ENCODE results near the gene BCAT1.
A peak's percentile ranks its signal among the peaks of the same experiment; 100 is the strongest.
"Not testable (repeated sequence)": the region's sequence is repeated elsewhere in the genome, so short reads cannot be mapped to it uniquely, and the experiment has no call there.

Gene BCAT1

DNA sequence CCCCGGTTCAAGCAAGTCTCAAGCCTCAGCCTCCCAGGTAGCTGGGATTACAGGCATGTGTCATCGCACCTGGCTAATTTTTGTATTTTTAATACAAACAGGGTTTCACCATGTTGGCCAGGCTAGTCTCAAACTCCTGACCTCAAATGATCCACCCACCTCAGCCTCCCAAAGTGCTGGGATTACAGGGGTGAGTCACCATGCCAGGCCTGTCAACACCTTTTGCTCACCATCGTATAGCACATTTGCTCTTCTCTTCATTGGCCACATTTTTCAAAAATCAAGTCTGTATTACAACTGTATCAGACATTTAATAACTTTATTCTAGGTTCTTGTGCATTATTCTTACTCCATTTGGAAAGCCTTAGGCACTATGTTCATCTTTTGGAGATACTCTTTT is 50.3 kb downstream of the BCAT1 start:
- no peak for DNase-seq

DNA sequence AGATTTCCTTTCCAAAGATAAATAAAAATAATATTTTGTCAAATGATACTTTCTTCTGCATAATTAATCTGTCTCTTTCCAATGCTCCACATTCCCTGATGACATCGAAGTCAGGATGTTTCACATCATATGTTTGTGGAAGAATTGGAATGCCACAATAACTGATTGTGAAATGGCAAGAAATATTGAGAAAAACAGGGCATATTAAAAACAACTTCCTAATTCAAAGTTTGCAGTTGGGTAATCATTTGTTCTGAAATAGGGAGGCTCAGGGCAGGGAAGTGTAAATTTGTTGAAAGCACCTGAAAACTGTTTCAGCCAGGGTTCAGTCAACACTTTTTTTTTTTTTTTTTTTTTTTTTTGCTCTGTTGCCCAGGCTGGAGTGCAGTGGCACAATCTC is 50.7 kb downstream of the BCAT1 start:
- DNase-seq: no peak

DNA sequence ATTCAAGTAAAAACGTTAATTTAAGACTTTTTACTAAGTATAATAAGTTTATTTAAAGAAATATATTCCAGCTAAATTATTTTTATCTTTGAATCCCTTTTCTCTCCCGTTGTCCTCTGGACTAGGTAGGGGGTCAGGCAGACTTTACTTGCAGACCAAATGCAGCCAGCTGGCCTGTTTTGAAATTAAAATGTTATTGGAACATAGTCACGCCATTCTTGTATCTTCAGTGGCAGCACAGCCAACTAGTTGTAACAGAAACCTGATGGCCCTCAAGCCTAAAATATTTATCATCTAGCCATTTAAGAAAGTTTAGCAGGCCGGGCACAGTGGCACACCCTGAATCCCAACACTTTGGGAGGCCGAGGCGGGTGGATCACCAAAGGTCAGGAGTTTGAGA is 52.7 kb downstream of the BCAT1 start:
- no peak for DNase-seq

DNA sequence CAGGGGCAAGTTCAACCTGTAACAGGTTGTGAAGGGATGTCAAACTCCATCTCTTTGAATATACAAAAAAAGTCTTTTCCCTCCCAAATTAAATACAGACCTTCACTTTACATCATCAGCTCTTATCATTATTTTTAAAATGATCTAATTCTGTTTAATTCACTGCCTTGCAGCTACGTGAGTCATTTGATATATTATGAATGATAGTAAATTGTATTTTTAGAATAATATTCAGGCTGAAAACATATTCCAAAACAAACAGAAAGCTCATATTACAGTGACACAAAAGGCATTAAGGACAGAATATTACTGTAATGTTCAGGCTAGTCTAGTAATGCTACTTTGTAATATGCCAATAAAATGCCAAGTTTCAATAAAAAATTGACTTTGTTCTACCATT is 53.3 kb downstream of the BCAT1 start:
- DNase-seq: no peak

DNA sequence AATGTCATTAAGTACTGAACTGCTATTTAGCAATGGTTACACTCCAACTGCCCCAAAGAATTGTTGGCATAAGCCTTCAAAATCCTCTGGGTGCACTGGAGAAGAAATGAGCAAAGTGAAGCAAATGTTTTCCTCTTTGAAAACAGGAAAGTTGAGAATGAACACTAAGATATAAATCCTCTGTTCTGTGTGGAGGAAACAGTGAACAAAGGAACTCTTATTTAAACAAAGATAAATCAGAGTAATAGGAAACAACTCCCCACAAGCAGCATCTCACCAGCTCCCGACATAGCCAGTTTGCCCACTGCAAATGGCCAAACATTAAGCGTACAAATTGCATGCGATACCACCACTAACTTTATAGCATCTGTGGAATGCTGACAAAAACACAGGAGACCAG is 54.0 kb downstream of the BCAT1 start:
- DNase-seq: no peak

DNA sequence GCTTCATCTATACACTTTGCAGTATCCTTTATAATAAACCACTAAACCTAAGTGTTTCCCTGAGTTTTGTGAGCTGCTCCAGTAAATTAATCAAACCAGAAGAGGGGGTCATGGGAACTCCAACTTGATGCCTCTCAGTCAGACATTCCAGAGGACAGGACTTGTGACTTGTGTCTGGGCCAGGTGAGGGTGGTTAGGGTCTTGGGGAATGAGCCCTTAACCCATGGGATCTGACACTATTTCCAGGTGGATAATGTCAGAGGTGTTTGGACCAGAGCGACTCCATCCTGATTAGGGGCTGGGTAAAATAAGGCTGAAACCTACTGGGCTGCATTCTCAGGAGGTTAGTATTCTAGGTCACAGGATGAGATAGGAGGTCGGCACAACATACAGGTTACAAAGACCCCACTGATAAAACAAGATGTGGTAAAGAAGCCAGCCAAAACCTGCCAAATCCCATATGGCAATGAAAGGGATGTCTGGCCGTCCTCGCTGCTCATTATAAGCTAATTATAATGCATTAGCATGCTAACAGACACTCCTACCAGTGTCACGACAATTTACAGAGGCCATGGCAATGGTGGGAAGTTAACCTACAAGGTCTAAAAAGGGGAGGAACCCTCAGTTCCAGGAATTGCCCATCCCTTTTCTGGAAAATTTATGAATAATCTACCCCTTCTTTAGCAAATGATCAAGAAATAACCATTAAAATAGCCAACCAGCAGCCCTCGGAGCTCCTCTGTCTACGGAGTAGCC is 58.7 kb downstream of the BCAT1 start:
- no peak for DNase-seq

DNA sequence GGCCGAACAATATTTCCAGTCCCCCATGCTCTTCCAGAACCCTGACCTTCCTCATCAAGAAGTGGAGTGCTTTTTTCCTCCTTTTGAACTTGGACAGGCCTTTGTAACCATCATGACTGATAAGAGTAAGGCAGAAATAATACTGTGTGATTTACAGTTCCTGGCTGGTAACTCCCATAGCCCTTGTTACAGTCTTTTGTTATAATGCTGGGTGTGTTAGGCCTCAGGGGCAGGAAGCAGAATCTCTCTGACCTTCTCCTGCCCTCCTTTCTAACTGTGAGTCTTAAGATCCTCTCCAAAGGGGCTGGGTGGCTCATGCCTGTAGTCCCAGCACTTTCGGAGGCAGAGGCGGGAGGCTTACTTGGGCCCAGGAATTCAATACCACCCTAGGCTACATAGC is 59.5 kb downstream of the BCAT1 start:
- no peak for DNase-seq

DNA sequence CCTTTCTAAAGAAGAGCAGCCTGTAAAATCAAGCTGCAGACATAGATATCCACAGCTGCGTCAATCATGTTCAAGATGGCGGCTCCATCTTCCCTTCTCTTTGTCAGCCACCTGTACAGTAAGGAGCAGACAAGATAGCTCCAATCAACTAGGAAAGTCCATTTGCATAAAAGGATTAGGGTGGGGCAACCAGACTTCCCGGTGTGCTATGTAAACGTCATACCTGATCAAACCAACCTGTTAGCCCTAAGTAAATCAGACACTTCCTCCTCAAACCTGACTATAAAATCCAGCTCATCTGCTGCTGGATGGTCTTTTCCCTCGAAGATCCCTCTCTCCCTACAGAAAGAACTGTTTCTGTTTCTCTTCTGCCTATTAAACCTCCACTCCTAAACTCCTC is 60.1 kb downstream of the BCAT1 start:
- no peak for DNase-seq

DNA sequence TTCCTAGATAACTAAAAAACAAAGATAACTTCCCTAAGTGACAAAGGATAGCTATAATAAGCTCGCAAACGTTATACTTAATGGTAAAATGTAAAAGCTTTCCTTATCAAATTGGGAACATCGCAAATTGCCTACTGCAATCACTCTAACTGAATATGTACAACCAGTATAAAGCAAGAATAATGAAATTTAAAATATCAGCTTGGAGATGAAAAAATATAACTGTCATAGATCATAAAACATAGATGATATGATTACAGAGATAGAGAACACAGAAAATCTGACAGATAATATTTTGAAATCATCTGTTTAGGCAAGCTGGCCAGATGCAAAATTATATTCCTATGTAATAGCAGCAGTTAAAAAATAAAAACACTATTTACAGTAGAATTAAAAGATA is 64.0 kb downstream of the BCAT1 start:
- DNase-seq: no peak

DNA sequence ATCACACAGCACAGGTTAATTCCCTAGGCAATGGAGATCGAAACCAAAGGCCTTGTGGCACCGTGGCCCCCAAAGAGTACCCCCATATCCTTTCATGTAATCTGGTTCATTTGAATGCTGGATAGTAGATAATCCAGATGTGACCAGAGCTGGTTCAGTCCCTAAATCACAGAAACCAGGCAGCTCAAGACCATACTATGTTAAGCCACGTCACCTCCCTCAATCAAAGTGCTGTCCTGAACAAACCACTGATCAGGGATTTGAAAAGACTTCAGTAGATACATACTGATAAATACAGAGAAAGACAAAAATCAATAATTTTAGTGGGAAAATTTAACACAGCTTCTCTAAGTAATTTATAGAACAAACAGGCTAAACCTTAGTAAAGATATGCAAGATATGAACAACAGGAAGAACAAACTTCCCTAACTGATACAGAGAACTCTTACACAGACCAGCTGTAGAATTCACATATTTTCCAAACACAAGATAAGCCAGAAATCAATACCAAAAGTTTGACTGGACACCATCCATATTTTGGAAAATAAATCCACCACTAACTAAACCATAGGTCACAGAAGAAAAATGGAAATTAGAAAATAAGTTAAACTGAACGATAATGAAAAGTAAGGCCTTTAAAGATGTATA is 67.1 kb downstream of the BCAT1 start:
- no peak for DNase-seq

DNA sequence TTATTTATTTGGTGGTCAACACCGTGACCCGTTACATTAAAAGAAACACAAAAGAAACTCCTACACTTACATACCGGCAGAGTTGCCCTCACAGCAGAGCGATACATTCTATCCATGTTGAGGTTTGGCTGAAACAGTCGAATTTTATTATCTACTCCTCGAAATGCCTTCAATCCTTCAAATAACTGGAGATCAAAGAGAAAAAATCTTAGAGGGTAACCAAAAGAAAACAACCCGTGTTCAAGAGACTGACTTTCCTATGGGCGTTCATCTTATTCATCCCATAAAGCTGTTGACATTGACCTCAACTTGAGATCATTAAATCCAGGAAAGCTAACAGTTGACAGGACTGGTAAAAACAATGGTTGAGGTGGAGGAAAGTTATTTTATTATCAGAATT is 67.7 kb downstream of the BCAT1 start:
- DNase-seq: no peak

DNA sequence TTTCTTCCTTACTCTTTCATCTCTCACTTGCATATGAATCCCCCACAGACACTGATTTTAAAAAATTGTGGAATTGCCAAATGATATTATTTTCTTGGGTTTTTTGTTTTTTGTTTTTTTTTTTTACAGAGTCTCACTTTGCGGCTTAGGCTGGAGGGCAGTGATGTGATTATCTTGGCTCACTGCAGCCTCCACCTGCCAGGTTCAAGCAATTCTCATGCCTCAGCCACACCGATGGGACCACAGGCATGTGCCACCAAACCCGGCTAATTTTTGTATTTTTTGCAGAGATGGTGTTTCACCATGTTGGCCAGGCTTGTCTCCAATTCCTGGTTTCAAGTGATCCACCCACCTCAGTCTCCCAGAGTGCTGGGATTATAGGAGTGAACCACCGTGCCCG is 68.2 kb downstream of the BCAT1 start:
- no peak for DNase-seq

DNA sequence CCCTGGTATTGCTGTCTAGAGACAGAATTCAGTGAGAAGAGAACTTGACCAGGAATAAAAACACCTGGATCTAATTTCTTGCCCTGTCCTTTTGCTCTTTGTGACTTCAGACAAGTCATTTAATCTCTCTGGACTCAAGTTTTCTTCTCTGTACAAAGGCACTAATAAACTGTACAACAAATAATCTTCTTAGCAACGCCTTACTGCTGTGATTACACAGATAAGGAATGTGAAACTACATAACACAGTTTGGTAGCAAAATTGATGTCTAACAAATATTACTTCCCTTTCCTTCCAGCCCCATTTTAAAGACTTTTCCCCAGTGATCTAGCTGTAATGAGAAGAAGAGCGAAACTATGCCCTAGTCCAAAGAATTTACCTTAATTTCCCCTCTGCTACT is 69.3 kb downstream of the BCAT1 start:
- no peak for DNase-seq

DNA sequence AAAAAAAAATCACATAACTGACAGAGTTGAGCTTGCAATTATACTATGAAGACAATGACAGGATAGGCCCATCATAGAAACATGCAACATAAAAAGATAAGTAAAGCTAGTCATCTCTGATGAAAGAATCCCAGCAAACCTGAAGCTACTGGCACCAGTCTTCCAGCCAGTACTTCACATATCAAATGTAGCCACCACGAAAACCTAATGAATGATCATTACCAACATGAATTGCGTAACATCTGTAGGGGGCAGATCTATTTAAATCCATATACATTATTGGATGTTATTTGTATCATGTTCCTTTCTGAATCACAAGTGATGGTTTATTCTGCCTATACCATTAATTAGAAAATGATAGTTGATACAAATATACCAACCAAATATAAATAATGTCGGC is 73.9 kb downstream of the BCAT1 start:
- no peak for DNase-seq

DNA sequence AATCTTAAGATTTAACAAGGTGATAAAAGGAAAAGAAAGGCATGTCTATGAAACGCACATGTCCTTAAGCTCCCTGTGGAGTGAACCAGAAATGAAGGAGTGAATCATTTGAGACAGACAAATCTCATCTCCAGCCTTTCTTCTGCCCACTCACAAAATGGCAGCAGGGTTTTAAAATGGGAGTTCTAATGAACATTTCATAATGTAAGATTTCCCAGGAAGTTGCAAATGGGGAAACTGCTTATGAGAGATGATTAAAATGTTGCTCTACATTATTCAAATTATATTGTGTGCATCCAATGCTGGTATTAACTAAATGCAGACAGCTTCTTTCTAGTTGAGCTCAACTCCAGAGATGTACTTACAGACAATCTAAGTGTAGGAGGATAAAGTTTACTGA is 76.7 kb downstream of the BCAT1 start:
- DNase-seq: no peak

DNA sequence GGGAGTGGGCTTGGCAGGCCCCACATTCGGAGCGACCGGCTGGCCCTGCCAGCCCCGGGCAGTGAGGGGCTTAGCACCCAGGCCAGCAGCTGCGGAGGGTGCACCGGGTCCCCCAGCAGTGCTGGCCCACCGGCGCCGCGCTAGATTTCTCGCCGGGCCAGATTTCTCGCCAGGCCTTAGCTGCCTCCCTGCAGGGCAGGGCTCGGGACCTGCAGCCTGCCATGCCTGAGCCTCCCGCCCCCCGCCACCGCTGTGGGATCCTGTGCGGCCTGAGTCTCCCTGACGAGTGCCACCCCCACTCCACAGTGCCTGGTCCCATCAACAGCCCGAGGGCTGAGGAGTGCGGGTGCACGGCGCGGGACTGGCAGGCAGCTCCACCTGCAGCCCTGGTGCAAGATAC is 82.8 kb downstream of the BCAT1 start:
- DNase-seq: not testable (repeated sequence)

DNA sequence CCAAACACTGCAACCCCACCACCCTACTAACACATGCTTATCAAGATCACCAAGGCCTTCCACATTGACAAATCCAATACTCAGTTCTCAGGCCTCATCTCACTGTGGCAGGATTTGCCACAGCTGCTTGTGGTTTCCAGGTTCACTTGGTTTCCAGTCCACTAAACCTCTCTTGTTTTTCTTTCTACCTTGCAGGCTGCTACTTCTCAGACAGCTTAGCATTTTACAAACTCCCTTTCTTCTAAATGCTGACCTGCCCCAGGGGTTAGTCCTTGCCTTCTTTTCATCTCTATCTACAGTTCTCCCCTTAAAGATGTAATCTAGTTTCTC is 84.1 kb downstream of the BCAT1 start:
- no peak for DNase-seq

DNA sequence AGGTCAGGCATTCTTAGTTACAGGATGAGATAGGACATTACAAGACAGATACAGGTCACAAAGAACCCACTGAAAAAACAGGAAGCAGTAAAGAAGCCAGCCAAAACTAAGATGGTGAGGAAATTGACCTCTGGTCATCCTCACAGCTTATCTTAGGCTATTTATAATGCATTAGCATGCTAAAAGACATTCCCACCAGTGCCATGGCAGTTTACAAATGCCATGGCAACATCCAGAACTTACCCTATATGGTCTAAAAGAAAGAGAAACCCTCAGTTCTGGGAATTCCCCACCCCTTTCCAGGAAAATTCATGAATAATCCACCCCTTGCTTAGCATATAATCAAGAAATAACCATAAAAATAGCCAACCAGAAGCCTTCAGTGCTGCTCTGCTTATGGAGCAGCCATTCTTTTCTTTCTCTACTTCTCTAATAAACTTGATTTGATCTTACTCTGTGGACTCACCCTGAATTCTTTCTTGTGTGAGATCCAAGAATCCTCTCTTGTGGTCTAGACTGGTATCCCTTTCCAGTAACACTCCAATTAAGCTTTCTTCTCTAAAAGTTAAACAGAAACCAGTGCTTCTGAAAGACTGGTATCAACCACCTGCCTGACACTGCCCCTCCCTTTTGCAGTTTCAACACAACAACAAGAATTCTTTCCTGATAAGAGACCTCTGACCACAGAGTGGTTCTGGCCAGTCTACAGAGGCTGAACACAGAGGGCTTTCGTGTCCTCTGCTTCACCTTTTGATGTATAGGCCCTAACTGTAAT is 86.9 kb downstream of the BCAT1 start:
- no peak for DNase-seq

DNA sequence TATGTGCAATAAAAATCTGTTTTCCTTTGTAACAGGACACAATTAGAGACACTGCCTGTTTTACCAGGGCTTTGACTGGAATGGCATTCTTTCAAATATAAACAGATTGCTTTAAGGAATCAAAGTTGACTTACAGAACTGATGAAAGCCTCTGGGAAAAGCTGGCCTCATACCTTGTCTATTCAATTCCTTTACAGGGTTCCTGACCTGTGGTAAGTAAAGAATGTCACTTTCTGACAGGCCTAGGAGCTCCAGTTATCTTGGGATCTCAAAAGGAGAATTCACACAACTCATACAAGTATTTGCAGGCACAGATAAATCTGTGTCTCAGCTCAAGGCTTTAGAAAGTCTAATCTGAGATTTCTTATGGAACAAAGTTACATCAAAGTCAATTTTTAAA is 88.4 kb downstream of the BCAT1 start:
- DNase-seq: no peak

DNA sequence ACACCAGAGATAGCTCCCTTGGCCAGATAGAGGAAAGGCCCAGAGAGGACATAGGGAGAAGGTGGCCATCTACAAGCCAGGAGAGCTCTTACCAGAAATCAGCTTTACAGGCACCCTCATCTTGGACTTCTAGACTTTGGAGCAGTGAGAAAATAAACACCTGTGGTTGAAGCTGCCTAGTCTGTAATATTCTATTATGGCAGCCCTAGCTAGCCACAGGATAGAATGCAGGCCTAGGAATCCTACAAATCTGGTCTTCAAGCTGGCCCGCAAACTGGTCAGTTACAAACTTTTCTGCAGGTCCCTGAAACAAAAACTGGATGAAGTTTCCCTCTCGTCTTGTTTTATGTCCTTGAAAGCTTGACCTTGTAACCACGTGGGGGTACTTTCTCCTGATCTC is 92.4 kb downstream of the BCAT1 start:
- no peak for DNase-seq

DNA sequence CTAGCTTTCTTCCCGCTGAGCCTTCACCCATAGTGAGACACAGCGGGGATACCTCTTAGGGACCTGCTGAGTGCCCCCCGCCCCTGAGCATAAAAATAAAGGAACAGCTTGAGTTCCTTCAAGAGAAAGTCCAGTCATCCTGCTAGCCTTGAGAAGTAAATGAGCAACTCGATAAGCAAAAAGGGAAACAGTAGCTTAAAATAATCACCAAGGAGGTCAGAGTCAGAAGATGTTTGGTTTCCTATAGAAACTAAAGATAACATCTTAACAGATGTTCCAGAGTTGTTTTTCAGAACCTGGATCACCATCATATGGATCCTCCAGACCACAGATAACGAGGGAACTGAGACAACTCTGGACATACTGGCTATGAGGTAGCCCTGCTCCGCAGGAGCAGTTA is 94.0 kb downstream of the BCAT1 start:
- DNase-seq: no peak

DNA sequence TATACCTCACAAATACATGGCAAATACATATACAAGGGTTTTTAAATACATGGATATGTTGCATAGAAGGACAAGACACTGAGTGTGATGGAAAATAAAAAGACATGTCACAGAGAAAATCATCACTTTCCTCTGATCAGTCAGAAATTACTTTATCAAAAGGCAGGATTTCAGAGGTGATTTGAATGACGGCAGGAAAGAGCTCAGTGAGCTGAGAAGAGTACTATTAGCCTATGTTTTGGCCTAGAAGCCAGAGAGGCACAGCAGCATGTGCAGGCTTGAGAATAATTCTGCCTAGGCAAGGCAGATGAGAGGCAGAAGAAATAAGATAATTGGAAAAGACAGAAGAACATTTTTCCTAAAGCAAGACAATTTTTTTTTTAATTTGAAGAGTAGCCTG is 94.9 kb downstream of the BCAT1 start:
- no peak for DNase-seq

DNA sequence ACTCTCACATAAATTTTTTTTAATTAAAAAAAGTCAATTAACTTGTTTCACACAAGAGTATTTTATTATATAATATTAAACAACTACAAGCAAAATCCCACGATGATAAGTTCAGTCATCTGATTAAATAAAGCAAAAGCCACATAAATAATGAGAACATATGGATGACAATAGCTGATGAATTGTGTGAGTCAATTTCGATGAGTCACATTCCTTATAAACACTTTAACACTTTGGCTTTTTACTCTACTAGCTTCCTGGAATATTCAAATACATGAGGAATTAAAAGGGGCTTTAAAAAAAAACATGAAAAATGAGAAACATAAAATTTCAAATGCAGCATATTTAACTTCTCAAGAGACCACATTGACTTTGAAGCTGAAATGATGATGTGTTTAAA is 95.3 kb downstream of the BCAT1 start:
- DNase-seq: peak; percentile 36

DNA sequence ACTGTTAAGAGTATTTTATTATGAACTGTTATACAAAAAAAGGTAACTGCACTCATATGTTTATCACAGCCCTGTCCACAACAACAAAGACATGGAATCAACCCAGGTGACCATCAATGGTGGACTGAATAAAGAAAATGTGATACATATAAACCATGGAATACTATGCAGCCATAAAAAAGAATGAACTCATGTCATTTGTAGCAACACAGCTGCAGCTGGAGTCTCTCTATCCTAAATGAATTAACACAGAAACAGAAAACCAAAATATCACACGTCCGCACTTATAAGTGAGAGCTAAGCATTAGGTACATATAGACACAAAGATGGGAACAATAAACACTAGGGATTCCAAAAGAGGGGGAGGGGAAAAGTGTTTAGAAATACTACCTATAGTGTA is 95.8 kb downstream of the BCAT1 start:
- DNase-seq: no peak

DNA sequence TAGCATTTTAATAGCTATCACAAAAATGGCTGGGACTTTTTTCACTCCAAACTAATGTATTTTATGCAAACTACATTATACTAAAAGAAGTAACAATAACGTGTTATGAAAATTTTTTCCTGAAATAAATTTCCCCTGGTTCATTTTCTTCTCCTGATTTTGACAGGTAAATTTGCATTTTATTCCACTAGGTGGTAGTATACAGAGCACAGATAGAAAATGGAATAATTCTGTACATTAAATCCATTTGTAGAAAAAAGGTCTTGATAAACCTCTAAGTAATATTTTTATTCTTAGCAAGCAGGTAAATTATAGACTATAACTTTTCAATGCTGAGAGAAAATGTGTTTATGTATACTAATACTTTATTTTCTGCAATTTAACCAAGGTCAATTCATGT is 96.5 kb downstream of the BCAT1 start:
- DNase-seq: no peak

All from NCI-H446 treated with DMSO at 0.1 percent for 48 hours (cell line).